Measurements from ENCODE around the gene ACTN1.

Gene ACTN1

GRCh38 chr14:68968051-68968450 is 11.1 kb downstream of the ACTN1 start:
- no peak for DNase-seq

GRCh38 chr14:68967459-68967940 is 11.6 kb downstream of the ACTN1 start:
- DNase-seq, result no peak

- no peak for DNase-seq
Measured at GRCh38 chr14:68966872-68967301, 12.2 kb downstream of the ACTN1 start.

GRCh38 chr14:68965261-68965761 is 13.8 kb downstream of the ACTN1 start:
- DNase-seq, result no peak

- DNase-seq, result no peak
Measured at GRCh38 chr14:68964300-68965093, 14.6 kb downstream of the ACTN1 start.

- DNase-seq, result no peak
Measured at GRCh38 chr14:68962681-68963080, 16.4 kb downstream of the ACTN1 start.

- no peak for DNase-seq
Measured at GRCh38 chr14:68961781-68962584, 17.1 kb downstream of the ACTN1 start.

GRCh38 chr14:68961361-68961760 is 17.7 kb downstream of the ACTN1 start:
- no peak for DNase-seq

- no peak for DNase-seq
Measured at GRCh38 chr14:68960123-68960522, 19.0 kb downstream of the ACTN1 start.

- DNase-seq, result no peak
Measured at GRCh38 chr14:68959035-68959434, 20.1 kb downstream of the ACTN1 start.

- peak; percentile 43 to 69 (median 50) for DNase-seq
Measured at GRCh38 chr14:68958553-68958952, 20.5 kb downstream of the ACTN1 start.

- DNase-seq, result peak; percentile 46 to 51 (median 50)
Measured at GRCh38 chr14:68957775-68958174, 21.3 kb downstream of the ACTN1 start.

- no peak for DNase-seq
Measured at GRCh38 chr14:68956724-68957123, 22.4 kb downstream of the ACTN1 start.

- DNase-seq, result no peak
Measured at GRCh38 chr14:68955851-68956179, 23.3 kb downstream of the ACTN1 start.

GRCh38 chr14:68955164-68955850 is 23.8 kb downstream of the ACTN1 start:
- no peak for DNase-seq

GRCh38 chr14:68953196-68953555 is 25.9 kb downstream of the ACTN1 start:
- DNase-seq, result no peak

- peak in 1 of 3 donors; percentile 56 for DNase-seq
Measured at GRCh38 chr14:68952531-68953195, 26.4 kb downstream of the ACTN1 start.

- DNase-seq, result no peak
Measured at GRCh38 chr14:68951800-68952530, 27.1 kb downstream of the ACTN1 start.

- DNase-seq, result peak; percentile 97 to 99 (median 99)
Measured at GRCh38 chr14:68951035-68951797, 27.9 kb downstream of the ACTN1 start.

- peak; percentile 61 to 76 (median 71) for DNase-seq
Measured at GRCh38 chr14:68950111-68950510, 29.0 kb downstream of the ACTN1 start.

GRCh38 chr14:68949601-68949965 is 29.5 kb downstream of the ACTN1 start:
- peak in 2 of 3 donors; percentile 37 to 52 for DNase-seq
